OCI-LY3 (cell line): ENCODE results near the gene ZNF362.

ENCODE experiments used
- CTCF ChIP-seq: fragments of 200-600, 300-600 bp; sonication (generic); IDR thresholded peaks from 2 replicates; pipeline ENCODE4 v1.5.1; 2014; ENCODE audit warnings: antibody characterized with exemption, low read length, low read depth
- EZH2phosphoT487 ChIP-seq: fragments of 200-600 bp; shearing (Covaris generic); IDR thresholded peaks from 2 replicates; pipeline ENCODE4 v1.6.1; 2018; ENCODE audit warnings: antibody characterized with exemption, mixed run types, low read depth

- TF ChIP-seq CTCF: no peak
- TF ChIP-seq EZH2phosphoT487: no peak
Observed at GRCh38 chr1:33260439-33260838, 4.1 kb downstream of the ZNF362 start.
